ENCODE data around the gene RBM20.
"Not testable (repeated sequence)": the region's sequence is repeated elsewhere in the genome, so short reads cannot be mapped to it uniquely, and the experiment has no call there.

RBM20 gene

DNA sequence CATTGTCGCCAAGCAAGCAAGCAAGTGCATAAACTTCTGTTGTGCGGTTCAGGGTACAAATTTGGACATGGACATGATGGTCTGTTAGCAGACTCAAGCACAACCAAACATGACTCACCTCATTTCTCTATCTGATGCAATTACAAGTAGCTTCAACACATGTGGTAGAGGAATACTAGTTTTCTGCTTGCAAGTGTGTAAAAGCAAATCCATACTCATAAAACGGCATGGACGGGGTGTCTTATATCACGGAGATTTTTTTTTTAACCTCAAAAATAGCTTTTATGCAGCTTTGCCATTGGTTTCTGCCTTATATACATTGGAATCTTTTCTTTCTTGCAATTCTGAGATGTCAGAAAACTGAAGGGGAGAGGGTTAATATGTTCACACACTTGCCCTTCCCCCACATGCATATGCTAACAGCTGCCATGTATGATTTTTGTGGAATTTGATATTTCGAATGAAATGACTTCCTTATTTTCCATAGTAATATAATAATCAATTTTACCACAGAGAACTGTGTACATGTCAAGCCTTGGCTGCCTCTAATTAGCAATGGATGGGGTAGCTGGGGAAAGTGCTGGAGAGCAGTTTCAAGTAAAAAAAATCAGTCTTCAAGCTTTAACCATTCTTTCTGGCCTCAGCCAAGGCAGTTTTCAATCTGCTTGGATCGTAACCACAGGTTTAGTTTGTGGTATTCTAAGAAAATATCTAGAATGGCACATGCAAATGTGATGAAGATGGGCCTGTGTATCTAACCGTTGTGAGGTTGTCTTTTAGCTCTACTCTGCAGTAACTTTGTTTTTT is 121.6 kb downstream of the RBM20 start:
- in situ Hi-C loops (cut with HindIII; ENCODE audit: low pct_ligation_motif_present, low pct_unique_long_range_greater_than_20kb, low sequenced_read_pairs), result no loop called here
- peak; percentile 71 for DNase-seq

DNA sequence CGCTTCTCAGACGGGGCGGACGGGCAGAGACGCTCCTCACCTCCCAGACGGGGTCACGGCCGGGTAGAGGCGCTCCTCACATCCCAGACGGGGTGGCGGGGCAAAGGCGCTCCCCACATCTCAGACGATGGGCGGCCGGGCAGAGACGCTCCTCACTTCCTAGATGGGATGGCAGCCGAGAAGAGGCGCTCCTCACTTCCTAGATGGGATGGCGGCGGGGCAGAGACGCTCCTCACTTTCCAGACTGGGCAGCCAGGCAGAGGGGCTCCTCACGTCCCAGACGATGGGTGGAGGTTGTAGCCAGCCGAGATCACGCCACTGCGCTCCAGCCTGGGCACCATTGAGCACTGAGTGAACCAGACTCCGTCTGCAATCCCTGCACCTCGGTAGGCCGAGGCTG is 123.5 kb downstream of the RBM20 start:
- in situ Hi-C loops (cut with HindIII; ENCODE audit: low pct_ligation_motif_present, low pct_unique_long_range_greater_than_20kb, low sequenced_read_pairs); DNase-seq: not testable (repeated sequence)

DNA sequence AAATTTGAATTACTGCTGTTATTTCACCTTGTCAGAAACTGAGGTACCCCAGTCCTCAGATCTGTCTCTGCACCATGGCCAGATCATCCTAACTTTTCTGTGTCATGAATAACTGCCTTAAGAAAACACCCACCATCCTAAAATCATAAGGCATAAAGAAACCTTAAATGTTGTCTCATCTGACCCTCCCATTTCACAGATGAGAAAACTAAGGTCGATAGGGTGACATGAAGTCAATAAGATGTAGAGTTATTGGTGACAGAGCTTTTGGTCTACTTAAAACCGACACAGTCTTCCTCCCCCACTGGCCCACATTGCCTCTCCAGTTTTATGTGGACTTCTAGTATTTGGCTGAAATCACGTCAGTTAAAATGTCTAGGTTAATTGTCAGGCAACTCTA is 126.1 kb downstream of the RBM20 start:
- DNase-seq, result no peak
- in situ Hi-C loops (cut with HindIII; ENCODE audit: low pct_ligation_motif_present, low pct_unique_long_range_greater_than_20kb, low sequenced_read_pairs), result no loop called here

DNA sequence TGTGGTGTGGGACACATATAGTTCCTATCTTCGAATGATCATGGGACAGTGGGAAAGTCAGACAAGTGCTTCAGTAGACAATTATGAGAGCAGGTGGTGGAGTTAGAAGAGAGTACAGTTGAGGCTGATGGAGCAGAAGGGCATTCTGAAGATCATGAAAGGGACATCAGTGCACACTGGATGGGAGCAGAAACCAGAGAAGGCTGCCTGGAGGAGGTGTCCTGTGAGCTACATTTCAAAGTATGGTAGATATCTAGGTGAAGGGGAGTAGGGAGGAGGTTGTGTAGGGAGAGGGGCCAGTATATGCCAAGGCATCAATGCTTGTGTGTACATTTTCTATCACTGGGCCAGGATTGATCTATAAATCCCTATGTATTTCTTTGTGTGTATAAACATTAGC is 127.3 kb downstream of the RBM20 start:
- DNase-seq, result no peak
- in situ Hi-C loops (cut with HindIII; ENCODE audit: low pct_ligation_motif_present, low pct_unique_long_range_greater_than_20kb, low sequenced_read_pairs), result no loop called here

DNA sequence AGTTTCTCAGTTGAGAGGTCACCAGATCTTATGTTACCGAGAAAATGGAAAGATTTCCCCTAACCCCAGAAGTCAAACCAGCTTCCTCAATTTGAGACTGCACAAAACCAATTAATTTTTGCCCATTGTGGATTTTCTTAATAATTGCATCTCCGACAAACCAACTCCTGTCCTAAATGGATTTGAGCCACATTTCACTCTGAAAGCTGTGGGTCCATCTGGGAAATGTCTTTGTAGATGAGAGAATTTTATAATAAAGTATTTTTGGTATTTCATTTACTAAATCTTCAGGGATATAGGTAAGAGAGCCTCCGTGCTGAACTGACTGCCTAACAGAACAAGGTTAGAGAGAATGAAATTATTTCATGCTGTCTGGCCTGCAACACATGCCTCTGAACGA is 127.9 kb downstream of the RBM20 start:
- DNase-seq, result no peak
- in situ Hi-C loops (cut with HindIII; ENCODE audit: low pct_ligation_motif_present, low pct_unique_long_range_greater_than_20kb, low sequenced_read_pairs), result no loop called here

DNA sequence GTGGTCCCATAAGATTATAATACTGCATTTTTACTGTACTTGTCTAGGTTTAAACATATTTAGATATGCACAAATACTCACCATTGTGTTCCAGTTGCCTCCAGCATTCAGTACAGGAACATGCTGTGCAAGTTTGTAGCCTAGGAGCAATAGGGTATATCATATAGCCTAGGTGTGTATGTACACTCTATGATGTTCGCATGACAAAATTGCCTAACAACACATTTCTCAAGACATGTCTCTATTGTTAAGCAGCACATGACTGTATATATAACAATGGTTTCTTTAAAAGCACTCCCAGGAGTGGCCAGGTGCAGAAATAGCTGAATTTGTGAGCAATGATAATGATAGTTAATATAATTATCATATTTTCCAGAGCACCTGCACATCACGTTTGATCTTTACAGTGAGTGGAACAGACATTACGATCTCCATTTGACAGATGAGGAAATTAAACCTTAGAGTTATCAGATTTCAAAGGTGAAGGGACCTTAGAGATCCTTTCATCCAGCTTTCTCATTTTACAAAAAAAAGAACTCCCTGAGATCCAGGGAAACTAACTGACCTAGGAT is 128.4 kb downstream of the RBM20 start:
- in situ Hi-C loops (cut with HindIII; ENCODE audit: low pct_ligation_motif_present, low pct_unique_long_range_greater_than_20kb, low sequenced_read_pairs), result no loop called here
- no peak for DNase-seq

DNA sequence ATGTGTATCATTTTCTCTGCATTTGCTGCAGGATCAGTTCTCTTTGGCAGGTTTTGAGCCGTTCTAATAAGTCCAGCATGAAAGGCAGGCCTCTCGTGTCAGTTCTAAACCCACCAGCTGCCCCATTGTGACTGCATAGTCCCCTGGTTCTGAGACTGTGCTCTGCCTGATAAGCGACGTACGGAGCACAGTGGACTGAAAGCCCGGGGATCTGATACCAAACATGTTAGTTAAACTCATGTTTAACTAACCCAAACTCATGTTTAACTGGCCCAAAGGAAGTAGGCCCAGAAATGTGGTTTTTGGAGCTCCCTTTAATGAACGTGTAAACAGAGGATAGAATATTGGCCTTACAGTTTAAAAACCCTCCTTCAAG is 129.5 kb downstream of the RBM20 start:
- DNase-seq, result no peak
- in situ Hi-C loops (cut with HindIII; ENCODE audit: low pct_ligation_motif_present, low pct_unique_long_range_greater_than_20kb, low sequenced_read_pairs), result no loop called here

DNA sequence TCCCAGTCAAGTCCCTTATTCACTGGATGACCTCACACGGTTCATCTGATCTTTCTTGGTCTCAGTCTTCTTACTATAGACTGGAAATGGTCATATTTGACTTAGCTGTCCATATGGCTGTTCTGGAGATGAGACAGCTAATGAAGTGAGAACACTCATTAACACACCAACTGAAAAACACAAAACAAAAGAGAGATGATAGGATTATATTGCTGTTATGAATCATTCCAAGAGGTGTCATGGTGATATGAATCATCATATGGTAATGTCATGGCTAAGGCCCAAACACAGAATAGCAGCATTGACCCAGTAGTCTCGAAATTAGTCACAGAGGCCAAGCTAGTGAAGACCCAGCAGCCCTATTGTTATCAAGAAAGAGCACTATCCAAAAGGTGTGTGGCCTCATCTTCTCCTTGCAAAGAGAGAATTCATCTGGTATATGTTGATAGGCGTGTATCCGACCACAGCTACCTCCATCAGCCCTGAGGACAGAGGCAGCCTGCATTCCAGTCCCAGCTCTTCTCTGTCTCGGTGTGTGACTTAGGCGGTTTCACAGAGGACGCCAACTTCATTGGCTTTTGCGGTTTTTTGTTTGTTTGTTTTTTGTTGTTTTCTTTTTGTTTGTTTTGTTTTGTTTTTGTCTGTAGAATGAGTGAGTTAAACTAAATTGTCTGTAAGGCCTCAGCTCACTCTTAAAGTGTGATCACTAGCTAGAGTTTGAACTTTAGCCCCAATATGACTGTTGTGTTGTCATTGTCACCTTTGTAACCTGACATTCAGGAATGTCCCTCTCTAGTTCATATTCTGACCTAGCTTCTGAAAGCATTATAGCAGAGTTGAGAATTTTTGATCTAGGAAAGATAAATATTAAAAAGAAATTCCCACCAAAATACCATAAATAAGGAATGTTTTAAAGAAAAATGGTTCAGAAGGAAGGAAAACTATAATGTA is 130.2 kb downstream of the RBM20 start:
- in situ Hi-C loops (cut with HindIII; ENCODE audit: low pct_ligation_motif_present, low pct_unique_long_range_greater_than_20kb, low sequenced_read_pairs), result no loop called here
- peak; percentile 76 for DNase-seq

DNA sequence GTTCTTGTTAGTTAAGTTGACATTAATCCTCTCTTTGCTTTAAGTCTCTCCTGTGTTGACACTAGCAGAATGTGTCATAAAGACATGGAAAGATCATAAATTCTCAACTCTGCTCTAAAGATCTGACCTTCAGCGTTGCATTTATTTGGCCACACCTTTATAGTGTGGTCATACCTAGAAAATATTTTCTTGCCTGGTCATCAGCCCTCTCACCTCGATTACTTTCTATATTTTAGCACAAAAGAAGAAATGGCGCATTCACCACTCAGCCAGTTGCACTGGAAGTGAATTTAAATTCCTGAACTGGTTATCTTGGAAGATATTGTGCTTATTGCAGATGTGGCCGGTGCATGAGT is 130.9 kb downstream of the RBM20 start:
- DNase-seq, result no peak
- in situ Hi-C loops (cut with HindIII; ENCODE audit: low pct_ligation_motif_present, low pct_unique_long_range_greater_than_20kb, low sequenced_read_pairs), result no loop called here

DNA sequence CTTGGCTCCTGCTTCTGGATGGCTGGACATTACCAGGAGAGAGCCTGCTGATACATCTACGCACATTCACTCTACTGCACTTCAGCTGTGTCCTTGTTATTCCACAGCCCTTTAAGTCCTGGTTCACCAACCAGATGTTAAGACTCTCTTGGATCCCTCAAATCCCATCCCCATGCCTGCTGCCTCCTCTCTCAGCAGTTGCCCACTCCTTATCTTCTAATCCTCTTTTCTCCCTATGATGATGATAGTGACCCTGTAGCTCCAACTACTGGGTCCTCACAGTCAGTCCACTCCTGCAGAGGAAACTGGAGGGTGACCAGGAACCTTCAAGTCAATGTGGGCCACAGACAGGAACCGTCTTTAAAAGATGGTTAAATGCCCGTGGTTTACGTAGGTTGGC is 131.3 kb downstream of the RBM20 start:
- in situ Hi-C loops (cut with HindIII; ENCODE audit: low pct_ligation_motif_present, low pct_unique_long_range_greater_than_20kb, low sequenced_read_pairs), result no loop called here
- no peak for DNase-seq

DNA sequence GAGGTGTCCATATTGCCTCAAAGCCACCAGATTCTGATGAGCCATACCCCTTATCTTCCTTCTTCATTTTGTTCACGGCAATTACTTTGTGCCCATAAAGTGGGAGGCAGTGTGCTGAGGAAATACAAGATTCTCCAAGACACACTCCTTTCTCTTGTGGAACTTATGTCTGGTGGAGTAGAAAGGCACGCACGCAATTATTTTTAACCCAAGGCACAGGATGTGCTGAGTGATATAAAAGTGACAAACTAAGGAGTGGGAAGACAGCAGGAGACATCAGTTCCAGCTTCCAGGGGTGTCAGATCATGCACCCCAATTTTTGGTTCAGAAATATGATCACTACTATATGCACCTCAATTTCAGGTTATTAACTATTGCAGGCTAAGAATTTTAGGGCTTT is 132.9 kb downstream of the RBM20 start:
- DNase-seq, result no peak

DNA sequence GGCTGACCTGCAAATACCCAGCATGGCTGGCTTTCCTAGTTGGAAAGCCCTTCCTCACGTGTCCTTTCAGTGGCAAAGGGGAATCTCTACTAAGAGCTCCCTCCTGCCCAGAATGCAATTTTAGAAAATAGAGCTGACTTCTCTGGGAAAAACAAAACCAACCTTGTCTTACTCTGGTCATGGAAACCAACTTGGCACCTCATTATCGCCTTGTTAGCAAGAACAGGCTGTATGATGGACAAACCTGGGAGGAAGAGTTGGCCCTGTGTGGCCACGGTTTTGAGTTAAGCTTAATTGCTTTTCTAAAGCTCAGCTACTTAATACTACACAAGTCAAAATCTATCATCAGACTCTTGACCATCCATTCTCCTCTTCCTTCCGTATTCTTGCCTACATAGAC is 133.5 kb downstream of the RBM20 start:
- DNase-seq, result no peak
- in situ Hi-C loops (cut with HindIII; ENCODE audit: low pct_ligation_motif_present, low pct_unique_long_range_greater_than_20kb, low sequenced_read_pairs), result no loop called here

More for the DNA sequence above, 132.9 kb downstream of the RBM20 start:
- in situ Hi-C loops (cut with HindIII; ENCODE audit: low pct_ligation_motif_present, low pct_unique_long_range_greater_than_20kb, low sequenced_read_pairs), result no loop called here

DNA sequence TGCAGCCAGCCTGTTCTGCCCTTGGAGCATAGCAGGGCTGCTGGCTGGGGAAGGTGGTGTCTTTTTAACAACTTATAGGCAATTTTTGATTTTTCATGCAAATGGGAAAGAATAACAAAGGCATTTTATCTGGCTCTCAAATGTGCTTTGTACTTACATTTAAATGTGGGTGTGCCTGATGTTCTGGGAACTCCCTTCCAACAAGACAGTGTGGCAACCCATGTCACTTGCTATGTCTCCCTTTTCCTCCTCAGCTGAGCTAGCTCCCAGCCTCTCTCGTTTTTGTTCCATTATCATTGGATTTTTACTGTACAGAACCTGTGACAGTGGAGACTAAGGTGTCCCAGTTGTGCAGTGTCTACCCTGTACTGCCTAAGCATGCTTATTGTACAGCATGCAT is 134.1 kb downstream of the RBM20 start:
- in situ Hi-C loops (cut with HindIII; ENCODE audit: low pct_ligation_motif_present, low pct_unique_long_range_greater_than_20kb, low sequenced_read_pairs), result no loop called here
- DNase-seq, result no peak

DNA sequence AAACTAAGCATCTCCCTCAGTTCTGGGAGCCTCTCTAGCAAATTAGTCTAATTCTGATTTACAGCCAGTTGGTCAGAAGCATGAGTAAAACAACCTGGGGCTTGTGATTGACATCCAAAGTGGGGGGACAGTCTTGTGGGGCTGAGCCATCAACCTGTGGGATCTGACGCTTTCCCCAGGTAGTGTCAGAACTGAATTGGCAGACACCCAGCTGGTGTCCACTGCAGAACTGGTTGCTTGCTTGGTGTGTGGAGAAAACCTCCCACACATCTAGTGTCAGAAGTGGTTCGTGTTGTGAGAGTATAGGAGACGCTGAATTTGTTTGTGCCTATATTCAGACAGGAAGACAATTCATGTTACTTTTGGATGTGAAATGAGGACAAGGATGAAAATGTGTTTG is 135.4 kb downstream of the RBM20 start:
- in situ Hi-C loops (cut with HindIII; ENCODE audit: low pct_ligation_motif_present, low pct_unique_long_range_greater_than_20kb, low sequenced_read_pairs), result no loop called here
- no peak for DNase-seq

DNA sequence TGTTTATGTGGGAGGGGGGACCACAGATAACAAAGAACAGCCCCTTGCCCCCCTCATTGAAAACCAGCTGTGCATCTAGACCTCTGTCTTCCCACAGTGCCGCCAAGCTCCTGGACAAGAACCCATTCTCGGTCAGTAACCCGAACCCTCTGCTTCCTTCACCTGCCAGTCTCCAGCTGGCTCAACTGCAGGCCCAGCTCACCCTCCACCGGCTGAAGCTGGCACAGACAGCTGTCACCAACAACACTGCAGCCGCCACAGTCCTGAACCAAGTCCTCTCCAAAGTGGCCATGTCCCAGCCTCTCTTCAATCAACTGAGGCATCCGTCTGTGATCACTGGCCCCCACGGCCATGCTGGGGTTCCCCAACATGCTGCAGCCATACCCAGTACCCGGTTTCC is 136.6 kb downstream of the RBM20 start:
- in situ Hi-C loops (cut with HindIII; ENCODE audit: low pct_ligation_motif_present, low pct_unique_long_range_greater_than_20kb, low sequenced_read_pairs), result no loop called here

DNA sequence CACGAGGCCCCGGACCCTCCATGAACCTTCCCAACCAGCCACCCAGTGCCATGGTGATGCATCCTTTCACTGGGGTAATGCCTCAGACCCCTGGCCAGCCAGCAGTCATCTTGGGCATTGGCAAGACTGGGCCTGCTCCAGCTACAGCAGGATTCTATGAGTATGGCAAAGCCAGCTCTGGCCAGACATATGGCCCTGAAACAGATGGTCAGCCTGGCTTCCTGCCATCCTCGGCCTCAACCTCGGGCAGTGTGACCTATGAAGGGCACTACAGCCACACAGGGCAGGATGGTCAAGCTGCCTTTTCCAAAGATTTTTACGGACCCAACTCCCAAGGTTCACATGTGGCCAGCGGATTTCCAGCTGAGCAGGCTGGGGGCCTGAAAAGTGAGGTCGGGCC is 137.0 kb downstream of the RBM20 start:
- no peak for DNase-seq
- in situ Hi-C loops (cut with HindIII; ENCODE audit: low pct_ligation_motif_present, low pct_unique_long_range_greater_than_20kb, low sequenced_read_pairs), result no loop called here

More for the DNA sequence above, 136.6 kb downstream of the RBM20 start:
- DNase-seq, result no peak

DNA sequence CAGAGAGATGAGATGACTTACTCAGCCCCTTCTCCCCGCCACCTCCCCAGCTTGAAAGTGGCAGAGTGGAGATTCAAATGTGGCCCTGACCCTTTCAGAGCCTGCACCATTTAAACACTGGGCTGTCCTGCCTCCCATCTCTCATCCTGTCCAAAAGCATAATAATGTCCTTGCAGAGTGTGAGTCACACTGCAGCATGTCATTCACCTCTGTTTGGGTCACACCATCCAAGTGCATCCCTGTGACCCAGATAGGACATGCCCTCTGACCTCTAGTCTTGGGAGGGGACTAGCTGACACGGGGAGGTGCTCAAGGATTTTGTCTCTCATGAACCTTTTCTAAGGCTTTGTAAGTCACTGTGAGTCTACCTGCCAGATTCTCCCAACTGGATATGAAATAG is 138.5 kb downstream of the RBM20 start:
- DNase-seq, result no peak
- in situ Hi-C loops (cut with HindIII; ENCODE audit: low pct_ligation_motif_present, low pct_unique_long_range_greater_than_20kb, low sequenced_read_pairs), result no loop called here

DNA sequence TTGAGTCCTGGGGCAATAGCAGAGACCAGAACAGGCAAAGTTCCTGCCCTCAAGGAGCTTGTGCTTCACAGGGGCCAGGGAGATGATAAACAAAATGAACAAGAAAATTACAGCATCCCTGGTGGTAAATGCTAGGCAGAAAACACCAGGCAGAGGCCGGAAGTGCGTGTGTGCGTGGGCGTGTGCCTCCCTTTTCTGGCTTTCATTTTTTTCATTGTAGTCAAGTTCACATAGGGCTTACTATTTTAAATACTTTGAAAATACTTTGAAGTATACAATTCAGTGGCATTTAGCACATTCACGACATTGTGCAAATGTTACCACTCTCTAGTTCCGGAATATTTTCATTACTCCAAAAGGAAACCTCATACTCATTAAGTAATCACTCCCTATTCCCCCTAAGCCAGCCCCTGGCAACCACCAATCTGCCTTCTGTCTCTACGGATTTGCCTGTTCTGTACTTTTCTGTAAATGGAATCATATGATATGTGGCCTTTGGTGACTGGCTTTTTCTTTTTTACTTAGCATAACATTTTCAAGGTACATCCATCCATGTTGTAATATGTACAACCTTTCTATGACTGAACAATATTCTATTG is 139.5 kb downstream of the RBM20 start:
- in situ Hi-C loops (cut with HindIII; ENCODE audit: low pct_ligation_motif_present, low pct_unique_long_range_greater_than_20kb, low sequenced_read_pairs), result no loop called here
- DNase-seq, result no peak

DNA sequence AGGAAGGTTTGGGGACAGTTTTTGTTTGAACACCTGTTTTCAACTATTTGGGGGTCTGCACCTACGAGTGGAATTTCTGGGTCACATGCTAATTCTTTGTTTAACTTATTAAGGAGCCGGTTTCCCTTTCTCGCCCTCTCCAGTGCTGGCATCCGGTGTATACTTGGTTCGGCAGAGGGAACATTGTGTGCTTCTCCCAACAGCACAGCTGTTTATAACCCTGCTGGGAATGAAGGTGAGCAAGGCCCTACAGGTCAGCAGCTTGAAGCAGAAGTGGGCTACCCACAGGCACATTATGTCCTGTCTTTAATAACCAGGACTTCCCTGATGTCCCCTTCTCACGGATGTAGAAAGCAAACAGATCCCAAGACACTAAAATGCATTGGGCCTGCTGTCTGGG is 140.1 kb downstream of the RBM20 start:
- in situ Hi-C loops (cut with HindIII; ENCODE audit: low pct_ligation_motif_present, low pct_unique_long_range_greater_than_20kb, low sequenced_read_pairs), result no loop called here

More for the DNA sequence above, 140.1 kb downstream of the RBM20 start:
- no peak for DNase-seq

All from ACHN (cell line).